IPS-18c (cell line): Measurements from ENCODE around the gene PDAP1.
A peak's percentile ranks its signal among the peaks of the same experiment; 100 is the strongest.
"Not testable (repeated sequence)": the region's sequence is repeated elsewhere in the genome, so short reads cannot be mapped to it uniquely, and the experiment has no call there.

Experiments used
- H3K4me3 ChIP-seq: 2 replicates; pipeline ENCODE4 v1.7.0; 2013; ENCODE audit warnings: low read depth, mild to moderate bottlenecking, low read length, moderate library complexity; ENCODE audit not compliant: insufficient read depth
- H3K9me3 ChIP-seq: one replicate; pipeline ENCODE4 v1.6.1; 2013; ENCODE audit warnings: mild to moderate bottlenecking, low read length, moderate library complexity; ENCODE audit not compliant: control insufficient read depth, insufficient read depth

Gene PDAP1

GRCh38 chr7:99372275-99373090 lies 35.9 kb downstream of the PDAP1 start:
- Histone ChIP-seq H3K4me3 (no peak overlapping the region), H3K9me3 (no peaks in the 10 kb centered on the region)

- H3K9me3 ChIP-seq: no peaks in the 10 kb centered on the region
- H3K4me3 ChIP-seq: no peak overlapping the region
Observed at GRCh38 chr7:99371376-99371920, 36.9 kb downstream of the PDAP1 start.

- no peaks in the 10 kb centered on the region for H3K9me3 ChIP-seq
- H3K4me3 ChIP-seq: no peak overlapping the region
Observed at GRCh38 chr7:99369767-99370391, 38.5 kb downstream of the PDAP1 start.

- Histone ChIP-seq H3K4me3 (no peak overlapping the region; the same call in 1 of the 2 replicates), H3K9me3 (no peaks in the 10 kb centered on the region)
Observed at GRCh38 chr7:99368750-99369389, 39.5 kb downstream of the PDAP1 start.

GRCh38 chr7:99366646-99367045 lies 41.8 kb downstream of the PDAP1 start:
- H3K9me3 ChIP-seq: no peaks in the 10 kb centered on the region
- no peak overlapping the region for H3K4me3 ChIP-seq

- no peaks in the 10 kb centered on the region for H3K9me3 ChIP-seq
Observed at GRCh38 chr7:99365318-99366141, 42.9 kb downstream of the PDAP1 start.

GRCh38 chr7:99363286-99363685 lies 45.1 kb downstream of the PDAP1 start:
- H3K4me3 ChIP-seq: no peak overlapping the region
- H3K9me3 ChIP-seq: no peaks in the 10 kb centered on the region

More at GRCh38 chr7:99365318-99366141, 42.9 kb downstream of the PDAP1 start:
- H3K4me3 ChIP-seq: no peak overlapping the region

- no peaks in the 10 kb centered on the region for H3K9me3 ChIP-seq
- no peak overlapping the region for H3K4me3 ChIP-seq
Observed at GRCh38 chr7:99362801-99363200, 45.6 kb downstream of the PDAP1 start.

GRCh38 chr7:99359465-99360154 lies 48.8 kb downstream of the PDAP1 start:
- peak overlapping the region; percentile 11; the same call in 1 of the 2 replicates for H3K4me3 ChIP-seq
- H3K9me3 ChIP-seq: no peaks in the 10 kb centered on the region

- not testable (repeated sequence) for H3K9me3 ChIP-seq, H3K4me3 ChIP-seq
Observed at GRCh38 chr7:99358521-99358920, 49.9 kb downstream of the PDAP1 start.

- no peak overlapping the region for H3K4me3 ChIP-seq
- no peaks in the 10 kb centered on the region for H3K9me3 ChIP-seq
Observed at GRCh38 chr7:99357701-99358490, 50.5 kb downstream of the PDAP1 start.

GRCh38 chr7:99355098-99355497 lies 53.3 kb downstream of the PDAP1 start:
- Histone ChIP-seq H3K9me3 (no peaks in the 10 kb centered on the region), H3K4me3 (no peak overlapping the region)

- Histone ChIP-seq H3K4me3 (no peak overlapping the region), H3K9me3 (no peaks in the 10 kb centered on the region)
Observed at GRCh38 chr7:99352247-99352646, 56.1 kb downstream of the PDAP1 start.

GRCh38 chr7:99350641-99351040 lies 57.8 kb downstream of the PDAP1 start:
- H3K9me3 ChIP-seq, H3K4me3 ChIP-seq: not testable (repeated sequence)
